Esophagus squamous epithelium (tissue), 4 donors: Measurements from ENCODE around the gene CHRNB4.

Experiments
- CTCF ChIP-seq, 6 experiments: fragments of 450-650 bp in 4 of 6; fragments of 200-600 bp in 2 of 6; sonication (generic) in 2 of 6; IDR thresholded peaks; one replicate each; pipeline ENCODE4 v1.5.1; 2016 to 2019; ENCODE audit warnings: antibody characterized with exemption in 6 of 6, mild to moderate bottlenecking in 4 of 6, moderate library complexity in 4 of 6
- POLR2A ChIP-seq, 4 donors: fragments of 450-650 bp; IDR thresholded peaks; one replicate each; pipeline ENCODE4 v1.6.1; 2017; ENCODE audit warnings: antibody characterized with exemption in 4 of 4, mild to moderate bottlenecking in 4 of 4, moderate library complexity in 3 of 4

- TF ChIP-seq CTCF (IDR thresholded peaks at IDR 0.05) (no peak), POLR2A (IDR thresholded peaks at IDR 0.05) (no peak)
These were observed 28.0 kb upstream of the CHRNB4 start for GRCh38 chr15:78668987-78669386.
